DMS53 treated with DMSO at 0.1 percent for 48 hours (cell line): ENCODE results near the gene SESN3.
"Not testable (repeated sequence)": the region's sequence is repeated elsewhere in the genome, so short reads cannot be mapped to it uniquely, and the experiment has no call there.

Source experiments
- DNase-seq: peaks from one replicate; lab custom pipeline; 2025; ENCODE audit not compliant: unreplicated experiment; lab: John Stamatoyannopoulos, UW

SESN3 gene

GRCh38 chr11:95227060-95227459 is 3.9 kb downstream of the SESN3 start:
- DNase-seq: not testable (repeated sequence)

GRCh38 chr11:95222817-95223216 is 8.2 kb downstream of the SESN3 start:
- no peak for DNase-seq

- no peak for DNase-seq
Observed at GRCh38 chr11:95219599-95219998, 11.4 kb downstream of the SESN3 start.

- DNase-seq: no peak
Observed at GRCh38 chr11:95218149-95218548, 12.9 kb downstream of the SESN3 start.

- no peak for DNase-seq
Observed at GRCh38 chr11:95212609-95213008, 18.4 kb downstream of the SESN3 start.

- DNase-seq: not testable (repeated sequence)
Observed at GRCh38 chr11:95209535-95209934, 21.5 kb downstream of the SESN3 start.

GRCh38 chr11:95200781-95201457 is 30.1 kb downstream of the SESN3 start:
- no peak for DNase-seq

GRCh38 chr11:95195831-95196230 is 35.2 kb downstream of the SESN3 start:
- DNase-seq: no peak

GRCh38 chr11:95193541-95193940 is 37.5 kb downstream of the SESN3 start:
- no peak for DNase-seq

GRCh38 chr11:95192717-95193116 is 38.3 kb downstream of the SESN3 start:
- DNase-seq: no peak

GRCh38 chr11:95187723-95188122 is 43.3 kb downstream of the SESN3 start:
- no peak for DNase-seq

GRCh38 chr11:95182397-95182796 is 48.6 kb downstream of the SESN3 start:
- DNase-seq: no peak

GRCh38 chr11:95175818-95176380 is 55.1 kb downstream of the SESN3 start:
- DNase-seq: no peak

- no peak for DNase-seq
Observed at GRCh38 chr11:95170294-95170693, 60.7 kb downstream of the SESN3 start.

GRCh38 chr11:95166781-95167180 is 64.2 kb downstream of the SESN3 start:
- DNase-seq: no peak

- DNase-seq: no peak
Observed at GRCh38 chr11:95165638-95166037, 65.4 kb downstream of the SESN3 start.

GRCh38 chr11:95163106-95163505 is 67.9 kb downstream of the SESN3 start:
- no peak for DNase-seq

GRCh38 chr11:95161248-95161647 is 69.8 kb downstream of the SESN3 start:
- no peak for DNase-seq

- DNase-seq: no peak
Observed at GRCh38 chr11:95157824-95158223, 73.2 kb downstream of the SESN3 start.

- DNase-seq: no peak
Observed at GRCh38 chr11:95156916-95157541, 74.0 kb downstream of the SESN3 start.

- no peak for DNase-seq
Observed at GRCh38 chr11:95156133-95156721, 74.8 kb downstream of the SESN3 start.

GRCh38 chr11:95155385-95155784 is 75.6 kb downstream of the SESN3 start:
- no peak for DNase-seq
